B cell (primary cell): ENCODE data around the gene FTH1. TPM values are rescaled to one million over a fixed set of nuclear protein-coding genes. Genes with fewer than 3 reads are reported as not detected.

Experiments used
- ATAC-seq: fragments of 200-7000 bp; cut with Tn5 transposase; one replicate; pipeline ENCODE4 v1.10.0; 2021; ENCODE audit warnings: low read depth, mild to moderate bottlenecking, moderate number of reproducible peaks, moderate library complexity
- CTCF ChIA-PET: fragments of 350-600 bp; sonication (Branson Sonifier 250); formaldehyde crosslinking; loops from one replicate; lab custom pipeline; 2021; ENCODE audit warnings: antibody characterized with exemption, inconsistent platforms; lab: Charles Lee
- POLR2A ChIA-PET: fragments of 350-600 bp; sonication (Branson Sonifier 250); formaldehyde crosslinking; loops from one replicate; lab custom pipeline; 2021; ENCODE audit warnings: antibody characterized with exemption; lab: Charles Lee
- DNase-seq: peaks from one replicate; pipeline ENCODE4 v3.0.0; 2013
- H2AFZ ChIP-seq: 2 replicates; pipeline ENCODE4 v1.6.1; 2012; ENCODE audit warnings: mild to moderate bottlenecking, low read depth, low read length; ENCODE audit not compliant: insufficient read depth, poor library complexity, severe bottlenecking
- H3K27ac ChIP-seq, 2 donors: 1 replicate in 1 of 2; 2 replicates in 1 of 2; pipeline ENCODE4 v1.5.1; 2012 to 2013; ENCODE audit warnings: low read length in 2 of 2, mild to moderate bottlenecking in 2 of 2, moderate library complexity in 1 of 2
- H3K27me3 ChIP-seq, 4 experiments: fragments of 200-600 bp in 1 of 4; sonication (generic) in 1 of 4; replicated peaks in 1 of 4; 1 replicate in 2 of 4; 2 replicates in 2 of 4; pipeline versions ENCODE4 v1.6.1 to v1.7.0; 2013 to 2016; ENCODE audit warnings: low read length in 3 of 4, mild to moderate bottlenecking in 2 of 4, mixed read lengths in 1 of 4, moderate library complexity in 1 of 4; ENCODE audit not compliant: insufficient read depth in 4 of 4, control insufficient read depth in 3 of 4; ENCODE audit errors: control extremely low read depth in 1 of 4
- H3K36me3 ChIP-seq, 2 experiments: replicated peaks in 1 of 2; 1 replicate in 1 of 2; 2 replicates in 1 of 2; pipeline versions ENCODE4 v1.6.1 to v1.7.1; 2013; ENCODE audit warnings: low read length in 1 of 2; ENCODE audit not compliant: insufficient read depth in 2 of 2, control insufficient read depth in 1 of 2; ENCODE audit errors: control extremely low read depth in 1 of 2, extremely low read depth in 1 of 2
- H3K4me1 ChIP-seq, 2 donors: fragments of 200-600 bp in 1 of 2; sonication (generic) in 1 of 2; 1 replicate in 1 of 2; 2 replicates in 1 of 2; pipeline versions ENCODE4 v1.5.1 to v1.6.1; 2013 to 2017; ENCODE audit warnings: low read length in 2 of 2; ENCODE audit not compliant: control insufficient read depth in 2 of 2, insufficient read depth in 2 of 2
- H3K4me2 ChIP-seq: replicated peaks from 2 replicates; pipeline ENCODE3; 2012; ENCODE audit warnings: mild to moderate bottlenecking, low read depth, low read length; ENCODE audit not compliant: poor library complexity, severe bottlenecking
- H3K4me3 ChIP-seq, 5 experiments: fragments of 200-600 bp in 1 of 5; sonication (generic) in 1 of 5; 1 replicate in 3 of 5; 2 replicates in 2 of 5; pipeline versions ENCODE4 v1.5.1 to v1.7.0; 2011 to 2016; ENCODE audit warnings: low read length in 4 of 5, mild to moderate bottlenecking in 4 of 5, low read depth in 2 of 5, control low read depth in 1 of 5, moderate library complexity in 1 of 5; ENCODE audit not compliant: insufficient read depth in 1 of 5; ENCODE audit errors: control extremely low read depth in 1 of 5, extremely low read depth in 1 of 5
- H3K79me2 ChIP-seq: fragments of 200-600 bp; sonication (generic); one replicate; pipeline ENCODE4 v1.6.0; 2016; ENCODE audit warnings: low read length; ENCODE audit not compliant: control insufficient read depth, insufficient read depth
- H3K9ac ChIP-seq: fragments of 200-600 bp; sonication (generic); 2 replicates; pipeline ENCODE4 v1.6.1; 2017; ENCODE audit warnings: mild to moderate bottlenecking, low read length, moderate library complexity
- H3K9me3 ChIP-seq, 3 donors: one replicate each; pipeline versions ENCODE4 v1.6.1 to v1.7.1; 2013; ENCODE audit warnings: low read length in 2 of 3; ENCODE audit not compliant: control insufficient read depth in 2 of 3, insufficient read depth in 1 of 3; ENCODE audit errors: control extremely low read depth in 1 of 3
- H4K20me1 ChIP-seq: 2 replicates; pipeline ENCODE4 v1.6.0; 2012; ENCODE audit warnings: mild to moderate bottlenecking, low read length; ENCODE audit not compliant: insufficient read depth, control insufficient read depth, poor library complexity, severe bottlenecking
- H3K27ac Mint-ChIP-seq: one replicate; pipeline ENCODE4 v1.8.0; 2021; ENCODE audit warnings: mixed read lengths
- H3K27me3 Mint-ChIP-seq: one replicate; pipeline ENCODE4 v1.8.0; 2021; ENCODE audit warnings: mixed read lengths
- H3K4me1 Mint-ChIP-seq: one replicate; pipeline ENCODE4 v1.8.0; 2021; ENCODE audit warnings: mixed read lengths
- H3K4me3 Mint-ChIP-seq: one replicate; pipeline ENCODE4 v1.8.0; 2021; ENCODE audit warnings: mixed read lengths
- H3K9me3 Mint-ChIP-seq: one replicate; pipeline ENCODE4 v1.8.0; 2022; ENCODE audit warnings: mixed read lengths; ENCODE audit not compliant: insufficient read depth
- EZH2 ChIP-seq: IDR thresholded peaks from 2 replicates; pipeline ENCODE4 v1.6.1; 2012; ENCODE audit warnings: borderline replicate concordance, low read depth, mild to moderate bottlenecking, moderate library complexity, low read length; ENCODE audit not compliant: insufficient read depth, poor library complexity, severe bottlenecking
- WGBS: methylation state at CpG from one replicate; pipeline ENCODE4 v1.1.5; 2013; ENCODE audit warnings: missing lambda C conversion rate; ENCODE audit not compliant: insufficient coverage; 5-methylcytosine and 5-hydroxymethylcytosine counted together
- intact Hi-C: fragments of 100-400 bp; cut with micrococcal nuclease; formaldehyde crosslinking; loops from one replicate; pipeline ENCODE4 v1.10.0; 2022
- polyA plus RNA-seq: library from polyadenylated mRNA; depleted of rRNA; stranded (reverse); fragments of >200 nt; gene quantifications from 2 replicates; pipeline ENCODE4 v1.2.3, GENCODE V29; 2012
- total RNA-seq, 2 donors: library from RNA; stranded (reverse); fragments of 120-200 nt in 1 of 2; gene quantifications; 1 replicate in 1 of 2; 2 replicates in 1 of 2; pipeline versions ENCODE4 v1.2.3 to v1.2.4, GENCODE V29; 2013 to 2022
- TF ChIP-seq, protein P1 (sequence below): fragments of 200-600 bp; IDR thresholded peaks from one replicate; pipeline ENCODE4 v1.8.0; 2022; ENCODE audit warnings: antibody characterized with exemption, mild to moderate bottlenecking

The FTH1 gene
- total and polyA plus RNA-seq, 2 donors (not counting 1 experiment from before 2014, with no cell fraction given): 1,136 to 1,314 TPM

- H3K27me3 Mint-ChIP-seq: no peaks in the 10 kb centered on the region
- Histone ChIP-seq H4K20me1 (no peaks in the 10 kb centered on the region), H3K4me3 (no peak overlapping the region), H3K27ac (no peak overlapping the region), H3K4me1 (peaks cover 15 to 19% of the 10 kb centered on the region in 2 donors), H3K9ac (no peak overlapping the region), H2AFZ (no peak overlapping the region), H3K79me2 (peaks cover 13% of the 10 kb centered on the region), H3K4me2 (no peak overlapping the region), H3K36me3 (no peaks in the 10 kb centered on the region), H3K9me3 (no peaks in the 10 kb centered on the region), H3K27me3 (no peaks in the 10 kb centered on the region)
- no peak for DNase-seq
- WGBS: 84% methylated on average over 6 of the region's 7 CpGs
- ChIA-PET CTCF (interaction anchor here (0.6 to 2.4 kb wide), 2 partner anchors 104 to 110 kb away, joined by 4 to 5 read pairs; no protein-coding TSS in a partner anchor), POLR2A (no interaction called here)
- H3K4me3 Mint-ChIP-seq: no peak overlapping the region
- H3K9me3 Mint-ChIP-seq: no peaks in the 10 kb centered on the region
- intact Hi-C loops: no loop called here
- no peak overlapping the region for H3K27ac Mint-ChIP-seq
- H3K4me1 Mint-ChIP-seq: peaks cover 18% of the 10 kb centered on the region
- no peak for ATAC-seq
- TF ChIP-seq EZH2: no peak
- TF ChIP-seq, protein P1, sequence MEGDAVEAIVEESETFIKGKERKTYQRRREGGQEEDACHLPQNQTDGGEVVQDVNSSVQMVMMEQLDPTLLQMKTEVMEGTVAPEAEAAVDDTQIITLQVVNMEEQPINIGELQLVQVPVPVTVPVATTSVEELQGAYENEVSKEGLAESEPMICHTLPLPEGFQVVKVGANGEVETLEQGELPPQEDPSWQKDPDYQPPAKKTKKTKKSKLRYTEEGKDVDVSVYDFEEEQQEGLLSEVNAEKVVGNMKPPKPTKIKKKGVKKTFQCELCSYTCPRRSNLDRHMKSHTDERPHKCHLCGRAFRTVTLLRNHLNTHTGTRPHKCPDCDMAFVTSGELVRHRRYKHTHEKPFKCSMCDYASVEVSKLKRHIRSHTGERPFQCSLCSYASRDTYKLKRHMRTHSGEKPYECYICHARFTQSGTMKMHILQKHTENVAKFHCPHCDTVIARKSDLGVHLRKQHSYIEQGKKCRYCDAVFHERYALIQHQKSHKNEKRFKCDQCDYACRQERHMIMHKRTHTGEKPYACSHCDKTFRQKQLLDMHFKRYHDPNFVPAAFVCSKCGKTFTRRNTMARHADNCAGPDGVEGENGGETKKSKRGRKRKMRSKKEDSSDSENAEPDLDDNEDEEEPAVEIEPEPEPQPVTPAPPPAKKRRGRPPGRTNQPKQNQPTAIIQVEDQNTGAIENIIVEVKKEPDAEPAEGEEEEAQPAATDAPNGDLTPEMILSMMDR: no peak
Observed at GRCh38 chr11:61976813-61977475, 9.5 kb upstream of the FTH1 start.

- H3K4me1 Mint-ChIP-seq: peaks cover 23% of the 10 kb centered on the region
- TF ChIP-seq, protein P1: no peak
- TF ChIP-seq EZH2: no peak
- ChIA-PET POLR2A (no interaction called here), CTCF (interaction anchor here (0.6 to 2.4 kb wide), 3 partner anchors 29 to 110 kb away, joined by 3 to 5 read pairs (median 4); no protein-coding TSS in a partner anchor)
- 98% methylated on average over 8 of the region's 8 CpGs for WGBS
- no peak overlapping the region for H3K27ac Mint-ChIP-seq
- Histone ChIP-seq H3K9me3 (no peaks in the 10 kb centered on the region), H3K27me3 (no peaks in the 10 kb centered on the region), H3K4me2 (no peak overlapping the region), H3K27ac (no peak overlapping the region), H3K4me1 (peaks cover 21 to 23% of the 10 kb centered on the region in 2 donors), H3K79me2 (peaks cover 13% of the 10 kb centered on the region), H4K20me1 (no peaks in the 10 kb centered on the region), H3K4me3 (no peak overlapping the region), H3K36me3 (no peaks in the 10 kb centered on the region), H2AFZ (no peak overlapping the region), H3K9ac (no peak overlapping the region)
- ATAC-seq (no peak), DNase-seq (no peak)
- intact Hi-C loops: no loop called here
- no peaks in the 10 kb centered on the region for H3K9me3 Mint-ChIP-seq
- H3K27me3 Mint-ChIP-seq: no peaks in the 10 kb centered on the region
- no peak overlapping the region for H3K4me3 Mint-ChIP-seq
Observed at GRCh38 chr11:61976420-61976800, 9.0 kb upstream of the FTH1 start.
